GM18517 (cell line): ENCODE data around the gene ME3.
"Not testable (repeated sequence)": the region's sequence is repeated elsewhere in the genome, so short reads cannot be mapped to it uniquely, and the experiment has no call there.

Experiments
- ATAC-seq: cut with Tn5 transposase; IDR thresholded peaks from one replicate; pipeline ENCODE4 v1.9.1; 2021; ENCODE audit warnings: mild to moderate bottlenecking, moderate library complexity; ENCODE audit not compliant: unreplicated experiment

The ME3 gene

DNA sequence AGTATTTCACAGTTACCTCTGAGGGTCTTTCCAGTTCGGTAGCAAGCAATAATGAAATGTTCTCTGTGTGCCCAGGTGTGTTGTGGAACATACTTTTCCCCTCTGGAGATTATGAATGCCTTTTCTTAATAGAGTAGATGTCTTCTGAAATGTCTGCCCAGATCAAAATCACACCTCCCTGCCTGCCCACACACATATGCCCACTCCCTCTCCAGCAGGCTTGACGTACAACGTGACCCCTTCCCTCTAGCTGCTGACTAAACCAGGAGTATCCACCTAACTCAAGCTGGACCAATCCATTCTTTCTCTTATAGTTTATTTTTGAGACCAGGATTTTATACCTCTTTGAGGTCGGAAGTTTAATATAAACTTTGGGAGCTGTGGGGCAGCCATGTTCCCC lies 48.7 kb downstream of the ME3 start:
- ATAC-seq, result no peak

DNA sequence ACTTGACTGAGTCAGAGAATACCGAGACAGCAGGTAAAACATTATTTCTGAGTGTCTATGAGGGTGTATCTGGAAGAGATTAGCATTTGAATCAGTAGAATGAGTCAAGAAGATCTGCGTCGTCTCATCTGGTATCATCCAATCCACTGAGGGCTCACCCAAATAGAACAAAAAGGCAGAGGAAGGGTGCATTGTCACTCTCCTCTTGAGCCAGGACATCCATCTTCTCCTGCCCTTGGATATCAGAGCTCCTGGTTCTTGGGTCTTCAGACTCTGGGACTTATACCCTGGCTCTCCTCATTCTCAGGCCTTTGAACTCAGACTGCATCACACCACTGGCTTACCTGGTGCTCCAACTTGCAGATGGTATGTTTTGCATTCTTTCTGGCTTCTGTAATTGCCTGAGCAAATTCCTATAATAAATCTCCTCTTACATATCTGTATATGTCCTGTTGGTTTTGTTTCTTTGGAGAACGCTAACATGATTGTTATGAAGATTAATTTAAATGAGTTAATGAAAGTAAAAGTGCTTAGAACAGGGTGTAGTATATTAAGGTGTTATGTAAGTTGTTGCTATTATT lies 49.3 kb downstream of the ME3 start:
- no peak for ATAC-seq

DNA sequence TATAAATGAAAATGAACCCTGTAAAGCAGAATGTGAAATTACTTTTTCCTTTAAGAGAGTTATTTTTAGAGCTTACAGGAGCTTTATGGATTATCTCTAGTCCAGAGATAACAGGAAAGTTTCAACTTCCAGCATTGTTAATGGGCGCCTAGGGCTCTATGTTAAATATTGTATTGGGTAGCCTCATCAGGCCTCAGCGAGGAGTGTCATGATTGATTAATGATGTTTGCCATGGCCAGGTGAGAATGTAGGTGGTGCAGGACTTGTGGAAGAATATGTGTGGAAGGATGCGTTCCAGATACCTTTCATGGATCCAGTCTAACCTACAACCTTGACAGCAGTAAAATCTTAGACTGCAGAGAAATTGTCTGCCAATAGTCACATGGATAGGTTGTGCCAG lies 50.6 kb downstream of the ME3 start:
- ATAC-seq, result no peak

DNA sequence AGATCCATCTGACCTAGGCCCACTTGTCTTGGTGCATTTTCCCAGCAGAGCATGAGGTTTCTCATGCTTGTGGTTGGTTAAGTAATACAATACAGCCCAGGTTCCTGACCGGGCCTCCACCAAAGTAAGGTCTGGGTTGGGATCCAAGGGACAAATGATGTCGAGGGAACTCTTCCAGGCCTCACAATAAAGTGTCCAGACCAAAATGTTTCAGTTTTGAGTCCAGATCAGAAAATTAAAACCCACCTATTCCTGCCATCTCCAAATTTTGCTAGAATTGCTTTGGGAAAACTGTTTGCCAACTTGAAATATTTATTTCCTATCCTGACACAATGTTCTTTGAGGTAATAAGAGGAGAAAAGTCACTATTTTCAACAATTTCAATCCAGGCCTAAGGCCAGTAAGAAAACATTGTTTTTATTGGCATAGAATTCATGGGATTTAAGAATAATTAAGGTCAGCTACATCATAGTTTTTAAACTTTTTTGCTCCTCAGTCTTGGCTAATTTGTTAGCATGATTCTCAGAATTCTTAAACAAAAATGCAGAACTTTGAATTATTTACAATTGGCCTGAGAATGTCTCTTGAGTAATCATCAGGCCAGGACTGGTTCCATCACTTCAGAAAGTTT lies 51.4 kb downstream of the ME3 start:
- ATAC-seq, result no peak

DNA sequence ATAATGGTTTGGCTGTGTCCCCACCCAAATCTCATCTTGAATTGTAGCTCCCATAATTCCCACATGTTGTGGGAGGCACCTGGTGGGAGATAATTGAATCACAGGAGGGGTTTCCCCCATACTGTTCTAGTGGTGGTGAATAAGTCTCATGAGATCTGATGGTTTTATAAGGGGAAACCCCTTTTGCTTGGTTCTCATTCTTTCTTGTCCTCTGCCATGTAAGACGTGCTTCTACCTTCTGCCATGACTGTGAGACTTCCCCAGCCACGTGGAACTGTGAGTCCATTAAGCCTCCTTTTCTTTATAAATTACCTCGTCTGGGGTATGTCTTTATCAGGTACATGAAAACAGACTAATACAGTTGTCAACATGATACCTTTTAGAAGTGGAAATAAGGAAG lies 53.0 kb downstream of the ME3 start:
- ATAC-seq, result not testable (repeated sequence)

DNA sequence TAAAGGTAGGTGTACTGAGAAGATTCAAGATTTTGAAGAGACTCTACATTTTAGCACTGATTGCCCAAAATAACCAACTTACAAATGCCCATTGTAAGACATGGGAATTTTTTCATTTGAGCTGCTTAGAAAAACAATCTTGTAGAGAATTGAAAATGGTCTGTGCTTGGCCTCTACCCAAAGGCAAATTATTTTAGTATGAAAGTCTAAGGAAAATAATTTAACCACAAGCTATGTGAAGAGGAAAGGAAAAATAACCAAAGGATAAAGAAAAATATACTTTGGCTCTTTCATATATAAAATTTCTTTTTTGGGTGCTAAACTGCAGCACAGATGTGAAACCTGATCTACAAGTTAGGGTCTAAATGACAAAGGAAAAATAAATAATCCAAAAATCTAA lies 54.9 kb downstream of the ME3 start:
- ATAC-seq, result no peak

DNA sequence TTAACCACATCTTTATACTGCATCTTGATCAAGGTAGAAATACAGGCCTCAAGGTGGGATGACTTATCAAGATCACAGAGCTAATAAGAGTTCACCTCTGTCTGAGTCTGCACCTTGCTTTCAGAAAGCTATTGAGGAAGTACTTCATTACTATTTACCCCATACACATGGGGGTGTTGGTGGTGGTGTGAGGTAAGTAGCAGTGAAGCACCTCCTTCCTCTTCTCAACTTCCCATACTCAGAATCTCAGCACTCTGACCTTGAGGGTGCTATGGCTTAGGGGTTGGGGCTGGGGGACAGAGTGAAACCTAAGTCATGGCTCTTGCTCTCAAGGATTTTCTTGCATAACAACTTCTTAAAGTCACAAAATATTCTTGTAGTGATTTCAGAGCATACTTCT lies 56.9 kb downstream of the ME3 start:
- ATAC-seq, result no peak

DNA sequence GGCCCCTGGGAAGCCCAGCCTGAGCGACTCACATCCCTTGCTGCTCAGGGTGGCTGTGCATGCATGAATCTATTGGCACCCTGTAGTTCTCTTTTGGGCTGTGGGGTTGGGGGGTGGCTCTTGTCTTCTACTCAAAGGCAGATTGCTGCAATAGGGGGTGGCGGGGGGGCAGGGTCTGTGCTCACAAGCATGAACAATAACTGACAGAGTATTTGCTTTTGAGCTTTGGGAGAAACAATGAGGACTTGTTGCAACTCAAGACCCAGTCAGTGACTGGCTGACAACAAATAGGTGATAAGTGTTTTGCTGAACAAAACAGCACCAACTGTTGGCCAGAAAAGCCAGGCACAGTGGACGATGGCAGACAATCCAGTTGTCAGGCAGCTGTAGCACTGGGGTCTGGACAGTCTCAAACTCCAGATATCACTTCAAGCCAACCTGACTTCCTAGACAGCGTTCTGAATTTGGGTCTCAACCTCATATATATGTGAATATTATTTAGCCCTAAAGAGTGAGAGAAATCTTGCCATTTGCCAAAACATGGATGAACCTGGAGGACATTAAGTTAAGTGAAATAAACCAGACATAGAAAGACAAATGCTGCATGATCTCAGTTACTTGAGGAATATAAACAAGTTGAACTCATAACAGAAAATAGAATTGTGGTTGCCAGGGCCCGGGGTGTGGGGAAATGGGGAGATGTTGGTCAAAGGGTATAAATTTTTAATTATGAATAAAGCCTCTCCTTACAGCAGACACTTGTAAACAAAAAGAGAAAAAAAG lies 61.7 kb downstream of the ME3 start:
- ATAC-seq, result no peak

- peak; percentile 96 for ATAC-seq
Observed at GRCh38 chr11:86608251-86608799, 64.1 kb downstream of the ME3 start.

DNA sequence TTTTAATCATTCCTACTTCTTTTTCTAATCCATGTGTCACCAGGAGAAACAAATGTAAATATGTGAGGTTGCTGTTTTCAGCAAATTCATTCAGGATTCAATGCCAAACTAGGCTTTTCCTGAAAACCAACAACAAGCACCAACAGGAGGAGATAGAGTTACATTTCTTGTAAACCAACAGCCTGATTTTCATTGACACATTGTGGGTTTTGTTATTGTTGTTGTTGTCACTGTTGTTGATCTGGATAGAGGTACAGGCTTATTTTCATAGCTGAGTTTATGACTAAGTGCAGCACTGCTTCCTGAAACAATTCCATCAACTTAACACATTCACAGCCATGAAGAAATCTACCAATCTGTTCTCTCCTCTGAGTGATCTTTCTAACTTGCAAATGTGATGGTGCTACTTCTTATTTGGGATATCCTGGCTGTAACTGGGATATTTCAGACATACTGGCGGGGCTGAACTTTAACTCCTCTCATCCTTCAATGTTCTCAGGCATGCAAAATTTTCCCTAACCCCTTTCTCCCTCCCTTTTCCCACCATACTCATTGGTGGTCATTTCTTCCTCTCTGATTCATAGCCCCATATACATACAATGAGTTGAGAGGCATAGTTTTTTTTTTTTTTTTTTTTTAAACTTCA lies 65.5 kb downstream of the ME3 start:
- ATAC-seq, result no peak

DNA sequence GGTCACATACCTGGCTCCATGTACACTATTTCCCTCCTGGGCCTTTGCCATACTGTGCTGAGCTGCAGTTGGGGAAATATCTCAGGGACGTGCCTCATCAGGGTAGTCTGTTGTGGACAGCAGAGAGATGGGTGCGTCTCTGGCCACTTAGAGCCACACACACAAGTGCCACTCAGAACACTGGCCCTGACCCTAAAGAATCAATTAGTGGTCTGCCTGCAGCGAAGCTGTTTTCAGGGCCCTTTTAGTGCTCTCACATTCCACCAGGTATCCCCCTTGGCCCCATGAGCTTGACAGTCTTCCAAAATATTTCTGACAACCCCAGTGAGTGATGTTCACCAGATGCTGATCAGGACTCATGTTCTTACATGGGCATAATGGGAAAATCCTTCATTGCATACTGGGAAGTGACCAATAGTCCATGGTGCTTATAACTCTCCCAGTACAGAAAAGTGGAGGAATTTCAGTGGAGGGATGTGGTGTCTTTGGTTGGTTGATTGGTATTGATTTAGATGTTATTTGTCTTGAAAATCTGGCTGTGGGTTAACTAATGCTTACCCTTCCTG lies 66.1 kb downstream of the ME3 start:
- ATAC-seq, result no peak

DNA sequence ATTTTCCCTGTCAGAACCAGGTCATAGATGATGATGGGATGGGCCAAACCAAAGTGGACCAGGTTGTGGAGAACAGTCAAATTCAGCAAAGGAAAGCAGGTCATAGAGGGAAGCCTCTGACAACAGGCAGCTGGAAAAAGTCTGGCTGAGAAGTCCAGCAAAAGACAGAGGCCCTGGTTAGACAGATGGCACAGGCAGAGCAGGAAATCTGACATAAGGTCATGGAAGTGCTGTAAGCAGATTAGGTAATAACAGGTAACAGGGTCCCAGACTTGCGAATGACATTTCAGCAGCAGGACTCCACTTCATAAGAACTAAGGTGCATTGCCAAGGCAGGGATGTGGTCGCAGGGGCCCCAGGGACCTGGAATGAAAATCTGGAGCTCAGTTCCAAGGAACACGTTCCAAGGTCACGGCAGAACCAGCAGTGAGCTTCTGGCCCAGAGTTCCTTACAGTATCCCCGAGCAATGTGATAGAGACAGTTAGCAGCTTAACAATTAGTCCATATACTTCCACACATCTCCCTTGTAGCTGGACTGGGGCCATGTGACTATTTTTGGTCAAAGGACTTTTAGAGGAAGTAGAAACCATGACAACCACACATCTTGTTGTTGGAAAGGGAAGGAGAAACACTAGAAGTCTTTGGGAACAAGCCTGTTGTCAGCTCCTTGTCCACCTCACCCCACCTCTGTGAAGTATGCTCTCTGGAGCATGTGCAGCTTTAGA lies 75.4 kb downstream of the ME3 start:
- no peak for ATAC-seq

DNA sequence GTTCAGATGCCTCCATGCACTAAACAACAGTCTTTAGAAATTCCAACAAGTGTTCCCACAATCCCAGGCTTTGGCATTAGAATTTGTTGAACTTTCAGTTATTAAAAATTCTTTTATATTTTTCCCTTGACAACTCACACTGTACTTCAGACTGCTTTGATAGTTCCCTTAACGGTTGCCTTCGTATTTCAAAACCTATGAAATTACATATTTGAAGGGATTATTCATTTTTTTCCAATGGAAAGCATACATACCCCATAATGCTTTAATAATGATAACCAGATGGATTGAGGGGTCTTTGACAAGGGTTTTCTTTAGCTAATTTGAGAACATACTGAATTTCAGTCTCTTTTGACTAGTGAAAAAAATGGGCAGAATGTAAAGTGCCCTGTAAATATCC lies 76.5 kb downstream of the ME3 start:
- no peak for ATAC-seq

- no peak for ATAC-seq
Observed at GRCh38 chr11:86595451-86595850, 77.0 kb downstream of the ME3 start.

DNA sequence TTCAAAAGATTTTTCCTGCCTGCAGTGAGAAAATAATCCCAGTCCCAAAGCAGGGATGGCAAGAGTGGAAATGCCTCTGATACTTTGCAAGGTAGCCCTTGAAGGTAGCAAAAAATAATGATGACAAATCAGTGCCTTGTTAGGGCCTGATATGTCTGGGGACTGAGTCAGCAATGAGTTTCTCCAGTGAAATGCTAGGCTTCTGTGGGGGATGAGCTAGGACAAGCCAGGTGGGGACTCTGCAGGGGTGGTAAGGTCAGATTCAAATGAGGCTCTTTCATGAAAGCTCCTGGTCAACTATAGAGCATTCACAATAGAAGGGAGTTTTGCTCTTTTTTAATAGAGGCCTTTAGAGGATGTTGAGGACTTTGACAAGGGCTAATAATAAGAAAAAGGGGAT lies 77.7 kb downstream of the ME3 start:
- no peak for ATAC-seq

GRCh38 chr11:86593833-86594232 lies 78.6 kb downstream of the ME3 start:
- ATAC-seq, result no peak

DNA sequence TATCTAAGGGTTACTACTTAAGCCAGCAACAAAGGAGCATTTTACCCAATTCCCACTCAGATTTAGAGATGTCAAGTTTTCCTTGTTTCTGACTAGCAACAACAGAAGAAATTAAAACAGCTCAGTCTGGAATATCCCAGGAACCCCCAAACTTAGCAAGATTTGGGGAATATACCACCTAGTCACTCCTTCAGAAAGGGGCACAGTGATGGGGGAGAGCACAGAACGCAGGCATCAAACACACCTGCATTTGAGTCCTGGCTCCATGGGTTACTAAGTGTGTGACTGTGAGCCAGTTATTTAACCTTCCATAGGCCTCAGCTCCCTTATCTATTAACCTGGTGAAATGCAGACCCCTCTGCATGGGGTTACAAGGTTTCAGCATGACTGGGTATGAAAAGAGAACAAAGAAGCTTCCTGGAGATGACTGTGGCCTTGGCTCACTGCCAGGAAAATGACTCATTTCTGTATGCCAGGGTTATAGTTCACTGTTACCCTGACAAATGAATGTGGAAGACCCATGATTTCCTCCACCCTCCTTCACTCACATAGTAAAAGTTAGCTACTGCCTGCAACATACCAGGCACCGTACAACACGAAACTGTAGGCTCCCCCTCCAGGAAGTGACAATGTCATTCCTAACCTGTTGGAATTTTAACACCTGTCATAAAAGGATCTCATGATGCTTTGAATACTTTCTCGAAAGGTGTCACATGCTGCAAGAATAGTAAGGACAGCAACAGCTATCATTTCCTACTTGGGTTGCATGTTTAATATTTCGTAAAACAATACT lies 79.6 kb downstream of the ME3 start:
- ATAC-seq, result peak; percentile 97

DNA sequence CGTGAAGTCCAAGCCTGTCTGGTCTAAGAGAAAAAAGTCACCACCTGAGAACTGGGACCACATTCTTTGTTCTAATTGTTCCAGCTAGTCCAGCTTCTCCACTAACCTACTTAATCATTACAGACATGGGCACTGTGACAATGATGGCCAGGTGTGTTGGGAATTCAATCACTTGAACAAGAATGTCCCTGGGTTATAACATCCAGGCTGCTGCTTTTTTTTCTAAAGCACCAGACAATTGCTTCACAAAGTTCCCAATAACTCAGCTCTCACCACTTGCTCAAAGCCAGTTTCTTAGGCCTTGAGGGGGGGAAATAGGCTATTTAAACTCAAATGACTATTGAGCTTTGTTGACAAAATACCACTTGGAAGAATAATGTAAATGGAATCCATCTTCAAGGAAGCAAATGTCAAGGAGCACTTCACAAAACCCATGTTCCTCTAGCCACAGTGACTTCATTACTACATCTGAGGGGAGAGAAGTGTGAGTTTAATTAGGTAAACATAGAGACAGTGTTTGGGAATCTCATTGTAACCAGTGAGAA lies 80.3 kb downstream of the ME3 start:
- ATAC-seq, result no peak

DNA sequence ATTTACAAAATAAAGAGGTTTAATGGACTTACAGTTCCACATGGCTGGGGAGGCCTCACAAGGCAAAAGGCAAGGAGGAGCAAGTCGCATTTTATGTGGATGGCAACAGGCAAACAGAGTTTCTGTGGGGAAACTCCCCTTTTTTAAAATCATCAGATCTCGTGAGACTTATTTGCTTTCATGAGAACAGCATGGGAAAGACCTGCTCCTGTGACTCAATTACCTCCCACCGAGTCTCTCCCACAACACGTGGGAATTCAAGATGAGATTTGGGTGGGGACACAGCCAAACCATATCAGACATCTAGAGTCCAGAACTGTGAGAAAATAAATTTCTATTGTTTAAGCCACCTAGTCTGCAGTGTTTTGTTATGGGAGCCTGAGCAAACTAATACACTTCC lies 80.8 kb downstream of the ME3 start:
- ATAC-seq, result no peak
